GM12878 (cell line): ENCODE data around the gene NOS1AP. TPM values are rescaled to one million over a fixed set of nuclear protein-coding genes. Genes with fewer than 3 reads are reported as not detected.

ENCODE experiments used
- ATAC-seq: fragments of 200-7000 bp; cut with Tn5 transposase; 3 replicates; pipeline ENCODE4 v1.9.1; 2020; ENCODE audit warnings: mild to moderate bottlenecking, moderate library complexity
- BruUV-seq: library from RNA; stranded (reverse); fragments of 400-500 nt; replicated peaks from 2 replicates; lab custom pipeline; 2021; lab: Mats Ljungman, UMichigan
- CTCF ChIA-PET: fragments of 300-600 bp; sonication (Branson Sonifier 250); formaldehyde crosslinking; extraction: SDS; loops from one replicate; lab custom pipeline; 2021; ENCODE audit warnings: inconsistent platforms; lab: Yijun Ruan, JAX
- POLR2A ChIA-PET: fragments of 350-600 bp; formaldehyde crosslinking; extraction: SDS; loops from one replicate; lab custom pipeline; 2021; ENCODE audit warnings: inconsistent platforms; lab: Charles Lee
- RAD21 ChIA-PET: fragments of 300-600 bp; sonication (Branson Sonifier 250); formaldehyde crosslinking; loops from one replicate; lab custom pipeline; 2023; ENCODE audit warnings: antibody characterized with exemption; ENCODE audit not compliant: unreplicated experiment; lab: Charles Lee
- SMC1A ChIA-PET: fragments of 300-600 bp; sonication (Branson Sonifier 250); formaldehyde crosslinking; loops from one replicate; lab custom pipeline; 2023; ENCODE audit not compliant: unreplicated experiment, uncharacterized antibody; lab: Charles Lee
- DNase-seq: peaks from one replicate; pipeline ENCODE4 v3.0.0-alpha.2; 2011; ENCODE audit warnings: low read depth, low spot score
- FAIRE-seq: peaks from 3 replicates; lab custom pipeline; 2011; peaks lifted over from hg19 to GRCh38; lab: Jason Lieb, UNC
- H2AFZ ChIP-seq: 2 replicates; pipeline ENCODE4 v1.6.0; 2011; ENCODE audit warnings: low read depth, low read length, control low read depth; ENCODE audit not compliant: control insufficient read depth
- H3K27ac ChIP-seq: 2 replicates; pipeline ENCODE4 v1.5.1; 2011; ENCODE audit warnings: control low read depth; ENCODE audit not compliant: control insufficient read depth, insufficient read depth
- H3K27me3 ChIP-seq, 2 experiments: replicated peaks in 1 of 2; 2 replicates each; pipeline versions ENCODE4 v1.6.0 to v1.6.1; 2011; ENCODE audit warnings: low read length in 1 of 2; ENCODE audit not compliant: control insufficient read depth in 2 of 2, insufficient read depth in 2 of 2
- H3K36me3 ChIP-seq, 2 experiments: 2 replicates each; pipeline ENCODE4 v1.5.1; 2011; ENCODE audit warnings: low read length in 1 of 2; ENCODE audit not compliant: control insufficient read depth in 2 of 2, insufficient read depth in 2 of 2
- H3K4me1 ChIP-seq: 2 replicates; pipeline ENCODE4 v1.6.1; 2011; ENCODE audit warnings: mild to moderate bottlenecking, low read length, moderate library complexity, mixed read lengths; ENCODE audit not compliant: control insufficient read depth, insufficient read depth
- H3K4me2 ChIP-seq: 2 replicates; pipeline ENCODE4 v1.6.0; 2011; ENCODE audit warnings: control low read depth; ENCODE audit not compliant: control insufficient read depth, insufficient read depth
- H3K4me3 ChIP-seq: fragments of 200-600 bp; sonication (generic); 2 replicates; pipeline ENCODE4 v1.5.1; 2016
- H3K79me2 ChIP-seq: 2 replicates; pipeline ENCODE4 v1.6.0; 2011; ENCODE audit warnings: low read length; ENCODE audit not compliant: control insufficient read depth, insufficient read depth
- H3K9ac ChIP-seq: 2 replicates; pipeline ENCODE4 v1.8.0; 2011; ENCODE audit warnings: low read length, control low read depth, mixed read lengths; ENCODE audit not compliant: control insufficient read depth, insufficient read depth
- H3K9me3 ChIP-seq: replicated peaks from 3 replicates; pipeline ENCODE4 v1.5.1; 2011; ENCODE audit warnings: mild to moderate bottlenecking, low read length; ENCODE audit not compliant: control insufficient read depth, insufficient read depth
- H4K20me1 ChIP-seq: 2 replicates; pipeline ENCODE4 v1.6.0; 2011; ENCODE audit not compliant: control insufficient read depth, insufficient read depth
- JUND ChIP-seq: IDR thresholded peaks from 2 replicates; pipeline ENCODE4 v1.6.1; 2012; ENCODE audit warnings: low read depth, mild to moderate bottlenecking, low read length, improper control_type of control experiment, moderate library complexity
- MYC ChIP-seq: IDR thresholded peaks from 2 replicates; pipeline ENCODE4 v1.6.1; 2011; ENCODE audit warnings: mild to moderate bottlenecking, low read length, moderate library complexity, inconsistent platforms; ENCODE audit not compliant: insufficient read depth, insufficient replicate concordance, insufficient read length, severe bottlenecking
- SIN3A ChIP-seq: IDR thresholded peaks from 2 replicates; pipeline ENCODE4 v1.6.1; 2012; ENCODE audit warnings: low read depth, low read length, improper control_type of control experiment
- TBL1XR1 ChIP-seq: IDR thresholded peaks from 2 replicates; pipeline ENCODE4 v1.6.1; 2012; ENCODE audit warnings: low read depth, low read length, improper control_type of control experiment
- ZNF274 ChIP-seq: IDR thresholded peaks from one replicate; pipeline ENCODE4 v1.8.0; 2011; ENCODE audit not compliant: insufficient read length, insufficient read depth
- WGBS: methylation state at CpG from one replicate; pipeline ENCODE4 v1.1.6; 2016; ENCODE audit warnings: low lambda C conversion rate; ENCODE audit not compliant: insufficient replicate concordance, insufficient coverage; ENCODE audit errors: missing lambda C conversion rate; 5-methylcytosine and 5-hydroxymethylcytosine counted together
- in situ Hi-C: fragments of 300-500 bp; cut with MboI; formaldehyde crosslinking; loops from 9 replicates; pipeline ENCODE4 v1.14.3; 2018; ENCODE audit warnings: mixed read lengths
- intact Hi-C: fragments of 100-400 bp; cut with micrococcal nuclease; formaldehyde crosslinking; loops from one replicate; pipeline ENCODE4 v1.14.2; 2022; ENCODE audit not compliant: unreplicated experiment
- polyA plus RNA-seq, 11 experiments: library from polyadenylated mRNA; depleted of rRNA in 4 of 11; unstranded in 6 of 11; stranded (reverse) in 5 of 11; fragments of >200 nt; fragmentation: Nextera tagmentation in 4 of 11; fragmentation: Illumina TruSeq in 1 of 11; extraction: Ambion mirVana in 4 of 11; extraction: Trizol in 1 of 11; gene quantifications; 1 replicate in 1 of 11; 2 replicates in 10 of 11; pipeline versions ENCODE4 v1.2.1 to v1.2.3, GENCODE V29; 2011 to 2016; ENCODE audit warnings: inconsistent platforms in 2 of 11, missing spikeins in 2 of 11, low read depth in 1 of 11
- total RNA-seq, 4 experiments: library from RNA; depleted of rRNA in 3 of 4; stranded (reverse); fragments of >200 nt in 3 of 4; fragmentation: Illumina TruSeq in 1 of 4; extraction: Trizol in 1 of 4; gene quantifications; 2 replicates each; pipeline versions ENCODE4 v1.2.1 to v1.2.3, GENCODE V29; 2013 to 2021

Gene NOS1AP
- total and polyA plus RNA-seq, 10 of the 15 experiments (the other 5 are each of a cell fraction or from before 2014, with no cell fraction given) = 0.03 to 0.15 TPM; not detected in 8

GRCh38 chr1:162145280-162145965 is 75.9 kb downstream of the NOS1AP start:
- intact Hi-C loops = no loop called here
- ChIA-PET RAD21 (no interaction called here), POLR2A (no interaction called here), SMC1A (interaction anchor here (1.0 kb wide), 1 partner anchor 79 kb away, joined by 3 read pairs; no protein-coding TSS in a partner anchor), CTCF (no interaction called here)
- Histone ChIP-seq H3K27me3 (peaks cover 0 to 2% of the 10 kb centered on the region in 2 experiments; a peak in 1 of 4 replicates), H3K4me3 (no peak overlapping the region), H2AFZ (no peak overlapping the region), H4K20me1 (no peaks in the 10 kb centered on the region), H3K36me3 (no peaks in the 10 kb centered on the region), H3K4me1 (no peaks in the 10 kb centered on the region), H3K9me3 (no peaks in the 10 kb centered on the region), H3K79me2 (no peaks in the 10 kb centered on the region), H3K27ac (no peak overlapping the region), H3K4me2 (no peak overlapping the region), H3K9ac (no peak overlapping the region)
- no peak for ATAC-seq
- no peak for TF ChIP-seq TBL1XR1
- BruUV-seq = no TSS peak
- DNase-seq = no peak
- no peak for FAIRE-seq
- WGBS = 21% methylated on average over 11 of the region's 11 CpGs
- in situ Hi-C loops = no loop called here

GRCh38 chr1:162145966-162146696 is 76.6 kb downstream of the NOS1AP start:
- 33% methylated on average over 5 of the region's 5 CpGs for WGBS

More at GRCh38 chr1:162145966-162146696, 76.6 kb downstream of the NOS1AP start:
- H3K4me3 ChIP-seq = no peak overlapping the region
- ChIA-PET POLR2A (no interaction called here), SMC1A (interaction anchor here (1.0 kb wide), 1 partner anchor 80 kb away, joined by 3 read pairs; no protein-coding TSS in a partner anchor), CTCF (no interaction called here), RAD21 (interaction anchor here (1.9 kb wide), 1 partner anchor 90 kb away, joined by 4 read pairs; no protein-coding TSS in a partner anchor)
- no peaks in the 10 kb centered on the region for H4K20me1 ChIP-seq
- ATAC-seq = no peak
- no peak for DNase-seq
- no peaks in the 10 kb centered on the region for H3K9me3 ChIP-seq
- FAIRE-seq = no peak
- no peak overlapping the region for H3K9ac ChIP-seq
- no peaks in the 10 kb centered on the region for H3K4me1 ChIP-seq
- no peaks in the 10 kb centered on the region for H3K79me2 ChIP-seq
- H3K27ac ChIP-seq = no peak overlapping the region
- no peak overlapping the region for H2AFZ ChIP-seq
- TF ChIP-seq MYC (no peak), ZNF274 (no peak), SIN3A (no peak), JUND (no peak)
- peaks cover 0 to 2% of the 10 kb centered on the region in 2 experiments; a peak in 1 of 4 replicates for H3K27me3 ChIP-seq
- no peaks in the 10 kb centered on the region for H3K36me3 ChIP-seq
- BruUV-seq = no TSS peak
- in situ Hi-C loops (no loop called here), intact Hi-C loops (no loop called here)
- H3K4me2 ChIP-seq = no peak overlapping the region
